ENCODE results near the gene MACROD2.
"Not testable (repeated sequence)": the region's sequence is repeated elsewhere in the genome, so short reads cannot be mapped to it uniquely, and the experiment has no call there.

Gene MACROD2

GRCh38 chr20:15075586-15075985 lies 1080.3 kb downstream of the MACROD2 start:
- no peak for DNase-seq

DNA sequence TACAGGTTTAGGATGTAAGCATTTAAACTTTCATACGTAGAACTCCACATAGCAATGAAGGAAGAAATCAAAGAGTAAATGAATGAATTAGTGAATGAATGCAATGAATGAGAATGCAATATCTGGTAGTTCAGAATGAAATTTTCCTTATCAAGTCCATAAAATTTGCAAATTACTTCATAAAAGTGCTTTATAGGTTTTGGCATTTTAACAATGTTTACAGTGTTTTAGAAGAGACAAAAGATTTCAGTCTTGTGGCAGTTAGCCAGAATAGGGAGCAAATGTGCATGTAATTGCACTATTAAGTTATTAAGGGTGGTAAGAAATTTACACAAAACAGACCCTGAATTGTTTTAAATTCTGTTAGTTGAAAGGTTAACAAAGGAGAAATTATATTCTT lies 1081.5 kb downstream of the MACROD2 start:
- DNase-seq, result no peak

DNA sequence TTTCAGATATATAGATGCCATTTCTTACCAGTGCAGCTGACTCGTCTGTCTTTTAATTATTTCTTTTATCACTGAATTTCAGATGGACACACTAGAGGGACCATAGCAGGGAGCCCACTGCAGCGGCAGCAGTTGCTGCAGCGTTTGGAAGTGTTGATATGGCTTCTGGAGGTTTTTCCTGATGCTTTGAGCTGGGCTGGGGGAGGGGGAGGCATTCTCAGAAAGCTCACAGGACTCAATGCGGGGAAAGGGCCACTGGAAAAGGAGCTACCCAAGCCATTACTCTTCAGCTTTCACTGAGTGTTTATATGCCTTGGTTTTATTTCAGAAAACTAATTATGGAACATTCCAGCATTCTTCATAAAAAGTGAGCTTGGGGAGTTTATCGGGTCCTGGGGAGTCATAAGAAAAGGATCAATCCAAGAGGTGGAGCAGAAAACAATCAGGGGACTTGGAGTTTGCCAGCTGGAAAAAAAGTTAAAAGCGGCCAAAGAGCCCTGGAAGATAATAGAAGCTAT lies 1082.5 kb downstream of the MACROD2 start:
- no peak for DNase-seq

GRCh38 chr20:15079594-15080340 lies 1084.5 kb downstream of the MACROD2 start:
- no peak for DNase-seq

DNA sequence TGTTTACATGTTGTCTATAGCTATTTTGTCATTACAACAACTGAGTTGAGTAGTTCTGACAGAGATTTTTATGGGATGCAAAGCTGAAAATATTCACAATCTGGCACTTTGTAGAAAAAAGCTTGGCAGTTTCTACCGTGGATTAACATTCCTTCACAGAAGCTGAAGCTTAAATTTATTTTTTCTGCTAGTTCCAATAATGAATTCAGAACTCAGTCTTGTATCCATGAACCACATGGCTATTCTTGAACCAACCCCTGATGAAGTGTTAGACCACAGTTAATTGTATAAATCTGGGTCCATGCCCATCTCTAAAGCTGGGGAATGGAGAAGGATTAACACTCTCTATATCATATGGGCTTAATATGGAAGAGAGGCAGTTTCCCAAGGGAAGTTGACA lies 1085.9 kb downstream of the MACROD2 start:
- no peak for DNase-seq

- no peak for DNase-seq
These were observed 1096.2 kb downstream of the MACROD2 start for GRCh38 chr20:15091421-15092037.

DNA sequence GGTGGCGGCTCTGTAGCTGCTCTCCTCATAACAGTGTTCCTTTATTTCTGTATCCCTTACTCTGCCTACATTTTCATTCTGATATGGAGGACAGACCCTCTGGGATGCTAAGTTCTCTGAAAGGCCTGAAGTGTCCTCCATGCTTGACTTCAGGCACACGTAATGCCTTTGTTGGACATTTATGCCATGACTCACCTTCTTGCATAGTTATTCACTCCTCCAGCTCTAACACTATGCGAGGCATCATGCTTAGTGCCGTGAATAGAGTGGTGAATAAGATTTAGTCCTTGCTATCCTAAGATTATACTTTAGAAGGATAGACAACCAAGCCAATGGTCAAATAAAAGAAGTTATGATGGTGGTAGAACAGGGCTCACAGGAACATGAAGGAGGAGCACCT lies 1103.0 kb downstream of the MACROD2 start:
- DNase-seq, result no peak

DNA sequence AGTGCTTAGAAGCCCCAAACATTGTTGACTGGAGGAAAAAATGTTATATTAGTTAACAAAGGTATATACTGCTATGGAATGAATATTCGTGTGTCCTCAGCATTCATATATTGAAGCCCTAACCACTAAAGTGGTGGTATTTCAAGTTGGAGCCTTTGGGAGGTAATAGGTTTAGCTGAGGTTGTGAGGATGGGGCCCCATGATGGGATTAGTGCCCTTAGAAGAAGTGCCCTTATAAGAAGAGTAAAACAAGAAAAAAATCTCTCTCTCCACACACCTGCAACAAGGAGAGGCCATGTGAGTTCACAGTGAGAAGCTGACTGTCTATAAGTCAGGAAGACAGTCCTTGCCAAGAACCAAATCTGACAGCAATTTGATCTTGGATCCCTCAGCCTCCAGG lies 1103.8 kb downstream of the MACROD2 start:
- no peak for DNase-seq

DNA sequence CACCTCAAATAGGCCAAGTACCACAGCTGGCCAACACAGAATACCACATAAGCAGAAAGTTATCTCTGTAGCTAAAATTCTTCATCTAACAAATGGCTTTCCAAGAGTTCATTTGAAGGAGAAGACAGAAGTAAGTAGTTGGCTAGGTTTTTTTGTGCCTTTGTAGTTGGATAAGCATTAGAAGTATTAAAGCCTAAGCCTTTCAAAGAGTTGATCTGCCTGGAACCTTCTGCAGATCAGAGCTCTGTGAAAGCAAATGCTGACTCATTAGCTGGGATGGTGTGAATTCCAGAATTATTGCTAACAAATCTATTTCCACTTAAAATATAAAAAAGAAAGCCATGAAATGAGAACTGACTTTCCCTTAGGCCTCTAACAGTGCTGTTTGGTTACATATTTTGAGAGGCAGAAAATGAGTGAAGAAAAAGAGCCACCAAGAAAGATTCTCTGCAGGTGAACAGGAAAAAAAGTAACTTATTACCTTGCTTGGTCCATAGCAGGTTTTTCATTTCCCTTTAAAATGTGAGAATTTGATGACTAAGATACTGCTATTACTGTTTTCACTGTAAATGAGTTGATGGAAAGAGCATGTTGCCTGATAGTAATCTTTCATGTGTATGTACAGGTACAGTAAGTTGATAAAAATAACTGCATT lies 1105.3 kb downstream of the MACROD2 start:
- peak; percentile 39 for DNase-seq

- DNase-seq, result no peak
These were observed 1112.6 kb downstream of the MACROD2 start for GRCh38 chr20:15107931-15108330.

GRCh38 chr20:15109494-15109893 lies 1114.2 kb downstream of the MACROD2 start:
- no peak for DNase-seq

DNA sequence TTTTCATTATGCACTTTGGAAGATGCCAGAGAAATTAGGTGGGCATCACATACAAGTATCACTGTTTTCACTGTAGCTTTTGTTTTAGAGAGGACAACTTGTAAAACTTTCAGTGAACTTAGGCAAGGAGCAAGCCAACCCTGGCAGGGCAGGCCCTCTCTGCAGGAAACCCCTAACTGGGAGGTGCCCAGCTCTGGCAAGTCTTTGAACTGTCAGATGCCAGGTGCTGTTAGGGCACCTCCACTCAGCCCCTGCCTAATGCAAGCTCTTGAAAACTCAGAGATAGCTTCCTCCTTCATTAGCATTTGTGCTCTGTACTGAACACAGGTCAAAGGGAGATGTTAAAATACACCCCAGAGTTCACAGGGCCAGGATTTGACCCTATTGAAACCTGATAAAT lies 1116.3 kb downstream of the MACROD2 start:
- DNase-seq, result no peak

- DNase-seq, result no peak
These were observed 1117.9 kb downstream of the MACROD2 start for GRCh38 chr20:15113144-15113773.

DNA sequence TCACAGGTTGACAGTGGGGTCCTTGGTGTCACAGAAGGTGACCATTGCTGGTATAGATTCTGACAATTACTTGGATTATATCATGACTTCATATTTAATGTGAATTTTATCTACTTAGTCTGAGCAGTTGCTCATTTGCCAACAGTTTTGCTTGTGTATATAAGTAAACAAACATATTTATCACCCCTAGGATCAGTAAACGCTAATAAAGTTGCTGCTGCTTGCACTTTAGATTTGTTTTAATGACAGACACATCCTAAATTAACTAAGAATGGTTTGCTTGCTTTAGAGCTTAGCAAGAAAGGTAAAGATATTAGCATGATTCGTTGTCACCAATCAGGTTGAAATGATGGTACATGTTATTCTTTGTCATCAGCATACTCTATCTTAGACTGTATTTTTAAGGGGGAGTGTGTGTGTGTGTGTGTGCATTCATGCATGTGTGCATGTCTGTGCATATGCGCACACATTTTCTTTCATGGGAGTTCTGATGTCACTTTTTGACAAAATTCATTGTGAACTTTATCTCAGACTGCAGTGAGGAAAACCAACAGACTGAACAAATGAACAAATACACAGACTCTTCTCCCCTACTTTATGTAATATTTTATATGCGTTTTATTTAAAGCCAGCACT lies 1124.7 kb downstream of the MACROD2 start:
- DNase-seq, result no peak

GRCh38 chr20:15122613-15123012 lies 1127.3 kb downstream of the MACROD2 start:
- no peak for DNase-seq

DNA sequence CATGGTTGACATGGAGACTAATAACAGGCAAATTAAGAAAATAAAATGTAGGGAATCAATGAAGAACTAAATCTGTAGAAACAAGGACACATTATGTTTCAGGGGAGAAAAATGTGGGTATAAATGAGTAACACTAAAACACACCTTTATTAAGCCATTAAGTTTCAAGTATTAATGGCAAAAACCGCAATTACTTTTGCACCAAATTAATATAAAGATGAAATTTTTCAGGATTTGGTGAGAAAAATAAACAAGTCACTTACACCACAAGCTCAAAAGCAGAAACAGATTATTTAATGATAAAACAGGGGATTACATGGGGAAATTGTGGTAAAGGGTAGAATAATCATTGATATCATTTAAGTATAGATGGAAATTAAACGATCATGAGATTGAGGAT lies 1135.9 kb downstream of the MACROD2 start:
- no peak for DNase-seq

DNA sequence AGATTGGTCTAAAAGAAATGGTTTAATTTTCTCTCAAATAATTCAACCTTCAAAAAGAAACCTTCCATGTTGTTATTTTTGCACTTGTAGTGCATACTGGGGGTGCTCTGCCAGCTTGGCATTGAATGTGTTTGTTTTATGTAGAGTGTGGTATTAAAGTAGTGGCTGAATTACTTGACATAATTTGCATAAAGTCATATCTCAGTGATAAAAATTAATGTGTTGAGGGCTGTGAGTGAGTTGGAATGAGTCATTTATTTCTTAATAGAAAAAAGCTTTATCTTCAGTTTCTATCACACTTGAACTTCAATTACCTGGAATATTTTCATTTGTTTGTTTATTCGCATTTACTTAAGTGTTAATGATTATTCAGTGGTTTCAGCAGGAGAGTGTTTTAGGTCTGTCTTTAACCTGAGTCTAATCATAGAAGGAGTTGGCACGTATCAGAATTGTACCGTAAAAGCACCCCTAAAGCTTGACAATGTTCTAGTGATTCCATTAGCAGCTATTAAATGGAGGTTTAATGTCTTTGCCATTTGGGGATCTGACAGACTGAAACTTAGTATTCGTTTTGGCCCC lies 1143.3 kb downstream of the MACROD2 start:
- DNase-seq, result no peak

GRCh38 chr20:15139522-15139921 lies 1144.2 kb downstream of the MACROD2 start:
- no peak for DNase-seq

DNA sequence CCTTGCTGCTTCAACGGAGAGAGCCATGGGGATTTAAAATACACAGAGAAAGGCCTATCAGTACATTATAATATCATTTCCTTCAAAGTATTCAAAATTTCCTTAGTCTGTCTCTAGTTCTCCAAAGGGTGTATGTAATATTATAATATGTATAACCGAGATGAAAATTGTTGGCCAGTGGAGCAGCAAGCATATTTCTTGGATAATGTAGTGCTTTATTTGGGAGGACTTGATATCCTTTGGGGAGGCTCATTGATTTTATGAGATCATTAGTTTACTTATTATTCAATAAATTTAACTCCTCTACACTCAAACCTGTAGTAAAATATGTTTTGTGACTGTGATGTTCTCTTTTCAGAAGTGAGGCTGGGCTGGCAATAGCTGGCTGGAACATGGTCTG lies 1145.0 kb downstream of the MACROD2 start:
- no peak for DNase-seq

- DNase-seq, result not testable (repeated sequence)
These were observed 1145.6 kb downstream of the MACROD2 start for GRCh38 chr20:15140940-15141339.

DNA sequence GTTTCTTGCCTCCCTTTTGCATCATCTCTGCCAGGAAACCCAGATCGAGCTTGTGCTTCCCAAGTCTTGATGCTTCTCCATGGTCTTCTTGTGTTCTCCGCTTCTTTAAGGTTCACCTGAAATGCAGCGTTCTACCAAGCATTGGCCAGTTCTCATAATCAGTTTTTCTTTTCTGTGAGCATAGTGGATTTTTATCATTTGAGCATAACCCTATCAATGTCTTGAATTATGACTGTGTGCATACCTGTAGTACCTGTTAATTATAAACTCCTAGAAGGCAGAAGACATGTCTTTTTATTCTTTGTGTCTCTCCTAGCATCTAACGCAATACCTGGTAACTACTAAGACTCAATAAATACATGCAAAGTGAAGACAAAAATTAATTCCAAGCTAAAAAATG lies 1146.5 kb downstream of the MACROD2 start:
- DNase-seq, result no peak

DNA sequence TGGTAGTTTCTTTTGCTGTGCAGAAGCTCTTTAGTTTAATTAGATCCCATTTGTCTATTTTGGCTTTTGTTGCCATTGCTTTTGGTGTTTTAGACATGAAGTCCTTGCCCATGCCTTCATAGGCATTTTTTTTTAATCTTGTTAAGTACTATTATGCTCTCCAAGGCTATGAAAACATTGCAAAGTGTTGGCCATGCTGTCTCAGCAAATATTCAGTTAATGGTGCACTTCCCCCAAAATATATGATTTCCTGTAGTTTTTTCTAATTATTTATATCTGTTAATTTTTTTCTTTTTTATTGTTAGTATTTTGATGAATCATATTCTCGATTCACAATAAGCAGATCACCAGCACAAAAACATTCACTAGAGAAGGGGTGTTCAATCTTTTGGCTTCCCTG lies 1148.2 kb downstream of the MACROD2 start:
- DNase-seq, result no peak

DNA sequence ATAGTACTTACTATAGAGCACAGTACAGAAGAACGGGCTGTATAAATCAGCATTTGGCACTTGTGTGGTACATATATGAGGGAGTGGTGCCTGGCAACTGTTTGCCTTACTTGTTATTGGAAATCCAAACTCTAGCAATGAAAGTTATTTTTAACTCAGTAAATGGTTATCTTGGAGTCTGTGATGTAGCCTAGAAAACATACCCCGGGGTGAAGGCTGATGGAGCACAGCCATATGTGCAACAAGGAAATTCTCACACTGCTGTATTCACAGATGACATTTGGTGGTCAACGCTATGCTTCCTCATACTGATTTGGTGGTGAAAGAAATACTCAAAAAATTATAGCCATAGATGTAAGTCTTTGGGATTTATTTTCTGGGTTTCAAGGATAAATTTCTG lies 1149.6 kb downstream of the MACROD2 start:
- DNase-seq, result no peak
